ENCODE results near the gene RPL27A.

Gene RPL27A

DNA sequence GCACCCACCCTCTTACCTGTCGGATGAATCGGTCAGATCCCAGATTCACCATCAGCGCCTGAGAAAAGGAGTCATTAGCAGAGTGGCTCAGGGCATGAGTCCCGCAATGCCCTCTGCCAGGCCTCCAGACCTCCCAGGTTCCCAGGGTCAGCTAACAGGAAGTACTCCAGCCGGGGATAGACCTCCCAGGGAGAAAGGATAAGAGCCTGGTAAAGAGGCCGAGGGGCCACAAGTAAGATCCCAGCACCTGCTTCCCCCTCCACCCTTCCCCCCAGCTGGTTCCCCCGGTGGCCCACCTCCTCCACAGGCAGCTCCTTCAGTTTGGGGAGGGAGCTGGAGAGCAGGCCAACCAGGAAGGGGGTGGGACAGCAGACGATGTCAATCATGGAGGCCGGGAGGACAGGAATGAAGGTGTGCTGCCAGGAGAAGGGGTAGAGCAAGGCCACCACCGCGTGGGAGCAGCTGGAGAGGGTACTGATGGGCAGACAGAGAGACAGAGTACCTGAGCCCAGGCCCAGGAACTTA lies 16.4 kb downstream of the RPL27A start:
- in situ Hi-C loops (cut with MboI; ENCODE audit: low sequenced_read_pairs), result no loop called here

DNA sequence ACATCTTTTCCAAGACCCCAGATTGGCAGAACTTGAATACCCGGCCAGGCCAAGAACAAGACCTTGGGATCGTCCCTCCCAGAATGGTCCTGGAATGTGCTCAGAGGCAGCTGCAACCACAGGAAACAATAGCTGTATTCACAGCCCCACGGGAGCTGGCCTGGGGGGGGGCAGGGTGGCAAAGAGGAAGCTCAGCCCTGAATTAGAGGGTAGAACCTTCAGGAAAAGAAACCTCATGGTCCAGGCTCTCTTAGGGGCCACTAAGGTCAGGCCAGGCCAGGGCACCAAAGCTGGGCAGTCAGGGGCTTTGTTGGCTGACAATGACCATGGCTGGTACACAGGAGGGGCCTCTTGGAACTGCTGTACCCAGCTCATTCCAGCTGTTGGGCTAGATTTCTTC lies 17.3 kb downstream of the RPL27A start:
- in situ Hi-C loops (cut with MboI; ENCODE audit: low sequenced_read_pairs), result no loop called here

DNA sequence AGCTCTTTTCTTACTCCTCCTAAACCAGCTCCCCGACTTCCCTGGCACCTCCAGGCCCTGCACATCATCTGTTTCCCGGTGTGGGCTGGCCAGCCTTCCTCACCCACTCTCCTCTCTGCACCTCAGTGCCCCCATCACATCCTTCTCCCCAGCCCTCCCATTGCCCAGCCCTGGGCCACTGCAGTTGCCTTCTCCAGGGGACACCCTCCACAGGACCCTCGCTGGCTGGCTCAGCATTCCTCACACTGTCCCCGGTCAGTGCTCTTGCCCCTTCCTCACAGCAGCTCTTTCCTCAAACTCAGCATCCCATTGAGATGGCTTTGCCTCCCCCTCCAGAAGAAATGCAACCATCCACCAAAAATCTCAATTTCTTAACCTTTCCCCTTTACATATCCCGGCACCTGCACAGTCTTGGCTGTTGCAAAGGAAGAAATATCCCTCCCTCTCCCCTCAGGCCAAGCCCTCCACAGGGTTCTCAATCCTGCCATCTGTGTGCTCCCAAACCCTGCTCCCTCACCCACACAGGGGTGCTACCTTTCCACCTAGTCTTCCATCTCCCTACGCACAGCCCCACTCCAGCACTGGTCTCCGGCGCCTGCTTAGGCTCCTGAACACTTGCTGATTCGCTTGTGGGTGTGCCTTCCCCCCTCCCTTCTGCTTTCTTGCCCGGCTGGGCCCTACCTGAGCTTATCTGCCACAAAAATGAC lies 19.5 kb downstream of the RPL27A start:
- in situ Hi-C loops (cut with MboI; ENCODE audit: low sequenced_read_pairs), result no loop called here

DNA sequence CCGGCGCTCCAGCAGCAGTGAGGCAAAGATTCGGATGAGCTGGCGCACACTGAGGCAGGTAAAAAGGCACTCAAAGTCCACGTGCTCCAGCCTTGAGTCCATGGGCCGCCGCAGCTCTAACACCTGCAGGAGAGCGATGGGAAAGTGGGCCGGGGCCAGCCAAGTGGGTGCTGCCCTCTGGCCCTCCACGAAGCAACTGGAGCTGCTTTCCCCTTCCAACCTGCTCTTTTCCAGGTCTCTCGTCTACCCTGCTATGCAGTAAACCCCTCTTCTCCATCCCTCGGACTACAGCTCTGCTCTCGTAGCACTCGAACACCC lies 20.0 kb downstream of the RPL27A start:
- in situ Hi-C loops (cut with MboI; ENCODE audit: low sequenced_read_pairs), result no loop called here

DNA sequence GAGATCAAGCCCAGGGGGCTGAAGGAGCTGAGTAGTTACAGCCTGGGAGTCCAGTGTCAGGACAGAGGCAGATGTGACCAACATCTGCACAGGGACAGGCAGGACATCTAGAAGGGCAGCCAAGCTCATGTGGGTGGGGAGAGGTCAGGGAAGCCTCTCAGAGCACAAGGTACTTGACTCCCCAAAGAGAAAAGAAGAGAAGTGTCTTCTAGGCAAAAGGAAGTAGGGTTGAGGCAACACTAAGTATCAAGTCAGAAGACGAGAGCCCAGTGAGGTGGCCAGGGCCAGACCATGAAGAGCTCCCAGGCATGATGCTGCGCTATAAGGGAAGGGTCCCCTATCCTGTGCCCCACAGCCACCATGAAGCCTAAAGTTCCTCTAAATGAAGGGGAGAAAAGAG lies 21.5 kb downstream of the RPL27A start:
- in situ Hi-C loops (cut with MboI; ENCODE audit: low sequenced_read_pairs), result no loop called here

DNA sequence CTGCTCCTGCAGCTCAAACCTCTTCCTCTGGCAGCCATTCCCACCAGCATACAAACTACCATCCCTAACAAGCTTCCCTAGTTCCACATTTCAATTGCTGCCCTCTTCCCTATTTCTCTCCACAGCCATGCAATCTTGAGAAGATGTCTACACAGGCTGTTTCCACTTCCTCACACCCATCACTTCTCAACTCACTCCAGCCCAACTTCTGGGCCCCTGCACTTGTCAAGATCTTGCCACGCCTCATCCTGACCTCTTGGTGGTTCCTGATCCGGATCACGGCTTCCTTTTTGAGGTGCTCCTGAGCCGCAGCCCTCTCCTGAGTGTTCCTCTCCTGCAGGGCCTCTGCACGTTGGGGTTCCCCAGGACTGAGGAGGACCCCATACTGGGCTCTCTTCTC lies 22.6 kb downstream of the RPL27A start:
- in situ Hi-C loops (cut with MboI; ENCODE audit: low sequenced_read_pairs), result no loop called here

DNA sequence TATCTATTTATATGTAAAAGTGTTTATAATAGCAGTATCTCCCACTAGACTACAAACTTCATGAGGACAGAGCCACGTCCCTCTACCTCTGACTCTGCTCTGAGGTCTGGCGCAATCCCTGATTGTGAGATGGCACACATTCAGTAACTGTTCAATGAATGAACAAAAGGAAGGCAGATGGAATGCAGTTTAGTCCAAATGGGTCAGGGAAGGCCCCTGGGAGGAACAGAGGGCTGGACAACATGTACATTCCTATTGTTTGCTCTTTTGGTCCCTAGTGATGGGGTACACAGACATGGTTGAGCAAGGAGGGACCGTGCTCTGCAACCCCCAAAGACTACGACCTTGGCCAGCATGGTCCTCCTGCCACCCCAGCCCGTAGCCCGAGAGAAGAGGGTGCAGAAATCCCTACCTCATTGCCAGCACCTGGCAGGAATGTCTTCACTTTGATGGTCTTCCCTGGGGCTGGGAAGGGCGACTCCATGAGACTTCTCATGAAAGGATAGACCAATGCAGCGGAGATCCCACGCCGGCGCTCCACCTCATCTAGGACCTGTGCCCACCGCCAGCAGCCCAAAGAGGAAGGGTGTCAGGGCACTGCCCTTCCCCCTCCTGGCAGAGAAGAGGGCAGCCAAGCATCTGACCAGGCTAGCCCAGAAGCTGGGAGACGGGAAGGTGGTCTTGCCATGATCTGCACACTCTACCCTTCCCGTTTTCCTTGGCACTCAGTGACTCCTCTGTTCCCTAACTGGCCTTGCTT lies 24.3 kb downstream of the RPL27A start:
- in situ Hi-C loops (cut with MboI; ENCODE audit: low sequenced_read_pairs), result no loop called here

DNA sequence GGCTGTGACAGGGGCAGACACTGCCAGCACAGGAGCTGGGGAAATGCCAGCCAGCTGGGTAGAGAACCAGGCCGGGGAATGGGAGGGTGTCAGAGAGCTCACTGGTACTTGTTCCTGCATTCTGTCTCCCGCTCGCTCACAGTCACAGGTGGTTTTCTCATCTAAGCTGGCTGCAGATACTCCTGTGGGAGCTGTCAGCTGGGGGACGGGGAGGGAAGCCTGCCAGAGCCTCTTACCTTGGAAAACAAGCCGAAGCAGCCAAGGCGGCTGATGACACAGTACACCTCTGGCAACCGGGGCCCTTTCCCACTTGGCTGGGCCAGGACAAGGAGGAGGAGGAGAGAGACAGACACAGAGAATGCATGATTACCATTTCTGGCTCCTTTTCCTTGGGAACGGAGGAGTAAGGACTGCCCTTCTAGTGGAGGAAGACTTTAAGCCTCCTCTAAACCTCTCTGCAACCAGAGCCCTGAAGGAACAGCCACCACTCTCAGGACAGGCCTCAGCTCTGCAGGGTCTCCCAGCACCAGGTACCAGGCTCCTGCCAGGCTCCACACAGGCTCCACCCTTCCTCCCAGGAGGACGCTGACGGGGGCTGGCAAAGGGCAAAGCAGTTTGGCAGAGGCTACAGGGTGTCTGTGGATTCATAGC lies 25.1 kb downstream of the RPL27A start:
- in situ Hi-C loops (cut with MboI; ENCODE audit: low sequenced_read_pairs), result no loop called here

DNA sequence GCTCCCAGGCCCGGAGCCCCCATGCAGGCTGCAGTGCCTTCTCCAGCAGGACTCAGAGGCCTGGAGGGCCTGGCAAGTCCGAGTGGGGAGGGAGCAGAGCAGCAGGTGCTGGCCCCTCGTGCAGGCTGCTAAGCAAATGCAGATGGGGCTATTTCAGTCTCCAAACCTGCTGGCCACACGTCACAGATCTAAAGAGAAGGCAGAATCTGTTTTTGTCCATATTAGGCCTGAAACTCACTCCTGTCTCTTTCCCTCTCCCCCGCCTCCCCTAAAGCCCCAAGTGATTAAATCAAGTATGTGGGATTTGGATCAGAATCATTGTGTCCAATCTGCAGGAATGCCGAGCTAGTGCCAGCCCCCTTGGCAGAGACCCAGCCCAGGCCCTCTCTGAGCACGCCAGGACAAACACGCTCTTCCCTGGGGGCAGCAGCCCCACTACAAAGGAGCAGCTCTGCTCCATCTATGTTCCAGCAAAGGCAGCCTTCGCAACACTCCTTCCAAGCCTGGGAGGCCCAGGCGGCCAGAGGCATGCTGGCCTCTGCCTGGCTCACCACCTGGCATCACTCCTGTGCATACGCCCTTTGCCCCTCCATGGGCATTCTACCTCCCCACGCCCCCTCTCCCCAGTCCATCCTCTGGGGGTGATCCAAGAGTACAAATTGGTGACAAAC lies 26.5 kb downstream of the RPL27A start:
- in situ Hi-C loops (cut with MboI; ENCODE audit: low sequenced_read_pairs), result no loop called here

DNA sequence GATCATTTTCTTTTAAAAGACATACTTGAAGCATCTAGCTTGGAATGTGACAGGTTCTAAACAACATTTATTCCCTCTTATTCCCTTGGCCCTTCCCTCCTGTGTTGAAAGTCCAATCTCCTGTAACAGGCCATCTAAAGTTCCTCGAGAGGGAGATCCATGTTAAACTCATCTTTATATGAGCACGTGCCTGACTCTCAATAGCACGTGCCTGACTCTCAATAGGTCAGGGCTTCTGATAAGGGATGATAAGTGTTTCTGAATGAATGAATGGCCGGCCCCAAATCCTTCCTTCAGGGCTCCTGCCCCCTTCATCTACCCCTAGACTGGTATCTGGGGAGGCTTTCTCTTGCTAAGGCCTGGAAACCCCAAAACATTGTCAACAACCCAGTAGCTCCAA lies 27.2 kb downstream of the RPL27A start:
- in situ Hi-C loops (cut with MboI; ENCODE audit: low sequenced_read_pairs), result no loop called here

DNA sequence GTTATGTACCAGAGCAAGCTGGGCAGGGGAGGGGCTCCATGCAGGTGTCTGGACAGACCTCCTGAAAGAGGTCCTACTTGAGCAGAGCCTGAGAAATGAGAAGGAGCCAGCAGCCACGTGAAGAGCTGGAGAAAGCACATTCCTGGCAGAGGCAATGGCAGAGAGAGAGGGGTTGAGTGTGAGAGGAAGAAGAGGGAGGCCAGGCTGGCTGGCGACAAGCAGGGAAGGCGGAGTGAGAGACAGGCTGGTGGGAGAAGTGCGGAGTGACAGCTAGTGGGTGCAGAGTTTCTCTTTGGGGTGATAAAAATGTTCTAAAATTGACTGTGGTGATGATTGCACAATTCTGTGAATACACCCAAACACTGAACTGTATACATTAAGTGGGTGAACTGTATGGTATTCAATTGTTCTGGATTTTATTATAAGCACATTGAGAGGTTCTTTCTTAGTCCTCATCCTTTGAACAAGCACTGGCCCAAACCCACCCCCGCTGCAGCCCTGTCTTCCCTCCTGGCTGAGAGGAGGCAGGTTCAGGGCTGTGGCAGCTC lies 29.4 kb downstream of the RPL27A start:
- in situ Hi-C loops (cut with MboI; ENCODE audit: low sequenced_read_pairs), result no loop called here

DNA sequence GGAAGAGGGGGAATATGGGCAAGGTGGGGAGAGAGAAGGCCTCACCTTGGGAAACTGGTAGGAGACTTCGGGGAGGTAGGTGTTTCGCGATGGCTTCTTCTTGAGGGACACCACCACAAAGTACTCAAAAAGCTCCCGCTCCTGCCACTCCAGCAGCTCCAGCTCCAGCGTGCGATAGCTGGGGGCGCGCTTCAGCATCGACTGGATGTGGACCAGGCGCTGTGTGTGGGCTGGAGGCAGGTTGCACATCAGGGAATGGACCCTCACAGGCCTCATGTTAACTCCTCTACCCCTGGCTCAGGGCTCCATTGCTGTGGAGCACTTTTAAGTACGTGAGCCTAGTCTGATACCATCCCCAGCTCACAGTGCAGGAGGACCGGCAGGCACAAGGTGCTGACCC lies 29.9 kb downstream of the RPL27A start:
- in situ Hi-C loops (cut with MboI; ENCODE audit: low sequenced_read_pairs), result no loop called here

DNA sequence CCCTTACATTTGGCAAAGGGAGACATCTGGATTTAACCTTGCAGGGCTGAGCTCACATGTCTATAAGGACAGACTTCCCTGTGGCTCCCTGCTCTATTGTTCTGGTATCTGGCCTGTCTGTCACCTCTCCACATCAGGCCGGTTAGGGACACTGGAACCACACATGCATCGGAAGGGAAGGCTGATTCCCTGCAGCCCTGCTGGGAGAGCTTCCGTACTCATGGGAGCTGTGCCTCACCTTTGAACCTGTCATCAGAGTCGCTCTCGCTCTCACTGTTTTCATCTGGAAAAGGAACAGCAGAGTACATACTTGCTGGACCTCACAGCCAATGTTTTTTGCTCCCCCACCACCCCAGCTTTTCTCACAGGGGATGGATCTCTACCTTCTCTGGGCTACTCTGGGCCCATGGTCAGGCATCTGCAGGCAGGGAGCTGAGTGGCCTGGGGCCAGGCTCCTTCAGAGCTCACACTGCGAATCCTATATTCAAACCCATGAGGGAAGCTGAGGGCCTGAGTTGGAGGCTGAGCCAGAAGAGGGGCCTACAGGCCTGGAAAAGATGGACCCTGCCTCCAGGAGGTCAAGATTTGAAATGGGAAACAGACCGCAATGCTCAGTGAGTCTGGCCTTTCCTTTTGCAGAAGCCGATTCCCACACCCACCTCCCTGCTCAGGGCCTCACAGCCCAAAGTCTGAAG lies 31.3 kb downstream of the RPL27A start:
- in situ Hi-C loops (cut with MboI; ENCODE audit: low sequenced_read_pairs), result no loop called here

DNA sequence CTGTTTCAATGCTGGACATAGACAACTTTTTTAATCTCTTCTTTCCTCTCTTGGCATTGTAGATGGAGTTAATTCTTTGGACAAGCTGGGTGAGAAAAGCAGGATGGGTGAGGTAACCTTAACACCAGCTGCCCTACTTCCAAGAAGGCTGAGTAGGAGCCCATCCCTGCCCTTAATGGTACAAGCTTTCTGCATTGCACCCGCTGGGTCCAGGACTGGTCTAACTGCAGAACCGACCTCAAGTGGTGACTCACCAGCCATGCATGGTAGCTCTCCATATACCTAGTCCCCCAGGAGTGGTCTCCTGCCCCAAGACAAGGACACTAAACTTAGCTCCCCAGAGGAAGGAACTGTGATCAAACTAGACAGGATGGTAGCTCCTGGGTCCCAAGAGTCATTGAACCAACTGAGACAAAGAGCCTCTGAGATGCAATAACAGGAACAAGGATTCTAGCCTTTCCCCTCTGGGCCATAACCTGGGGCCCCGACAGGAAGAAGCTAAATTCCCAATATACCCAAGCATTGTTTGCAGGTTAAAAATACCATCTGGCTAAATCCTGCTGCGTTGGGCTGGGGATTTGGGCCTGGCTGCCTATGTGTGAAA lies 32.1 kb downstream of the RPL27A start:
- in situ Hi-C loops (cut with MboI; ENCODE audit: low sequenced_read_pairs), result no loop called here

DNA sequence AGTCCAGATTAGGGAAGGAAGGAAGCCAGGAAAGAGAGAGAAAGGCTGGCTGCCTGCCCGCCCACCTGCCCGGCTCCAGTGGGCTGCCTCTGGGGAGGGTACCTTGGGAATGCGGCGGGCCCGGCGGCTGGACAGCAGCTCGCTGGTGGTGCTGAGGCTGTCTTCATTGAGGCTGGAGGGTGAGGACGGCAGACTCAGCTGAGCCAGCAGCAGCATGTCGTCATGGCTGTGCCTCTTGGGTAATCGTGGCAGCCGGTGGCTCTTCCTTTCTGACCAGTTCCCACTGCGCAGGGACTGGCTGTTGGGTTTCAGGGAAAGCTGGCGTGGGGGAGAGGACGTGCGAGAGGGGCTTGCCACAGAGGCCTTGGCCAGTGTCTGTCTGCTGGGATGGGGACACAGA lies 32.9 kb downstream of the RPL27A start:
- in situ Hi-C loops (cut with MboI; ENCODE audit: low sequenced_read_pairs), result no loop called here

DNA sequence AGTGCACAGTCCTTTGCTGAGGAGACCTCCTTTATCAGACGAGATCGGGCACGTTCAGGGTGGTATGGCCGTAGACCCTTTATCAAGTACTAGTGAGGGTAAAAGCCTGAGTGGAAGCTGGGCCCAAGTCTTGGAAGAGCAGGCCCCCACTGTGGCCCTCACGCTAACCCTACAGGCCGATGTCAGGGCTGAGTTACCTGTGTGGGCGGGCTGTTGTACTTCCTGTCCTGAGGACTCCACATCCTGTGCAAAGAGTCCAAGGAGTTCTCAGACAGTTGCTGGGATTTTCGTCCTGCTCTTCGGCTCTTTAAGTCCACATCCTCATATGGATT lies 34.9 kb downstream of the RPL27A start:
- in situ Hi-C loops (cut with MboI; ENCODE audit: low sequenced_read_pairs), result no loop called here

DNA sequence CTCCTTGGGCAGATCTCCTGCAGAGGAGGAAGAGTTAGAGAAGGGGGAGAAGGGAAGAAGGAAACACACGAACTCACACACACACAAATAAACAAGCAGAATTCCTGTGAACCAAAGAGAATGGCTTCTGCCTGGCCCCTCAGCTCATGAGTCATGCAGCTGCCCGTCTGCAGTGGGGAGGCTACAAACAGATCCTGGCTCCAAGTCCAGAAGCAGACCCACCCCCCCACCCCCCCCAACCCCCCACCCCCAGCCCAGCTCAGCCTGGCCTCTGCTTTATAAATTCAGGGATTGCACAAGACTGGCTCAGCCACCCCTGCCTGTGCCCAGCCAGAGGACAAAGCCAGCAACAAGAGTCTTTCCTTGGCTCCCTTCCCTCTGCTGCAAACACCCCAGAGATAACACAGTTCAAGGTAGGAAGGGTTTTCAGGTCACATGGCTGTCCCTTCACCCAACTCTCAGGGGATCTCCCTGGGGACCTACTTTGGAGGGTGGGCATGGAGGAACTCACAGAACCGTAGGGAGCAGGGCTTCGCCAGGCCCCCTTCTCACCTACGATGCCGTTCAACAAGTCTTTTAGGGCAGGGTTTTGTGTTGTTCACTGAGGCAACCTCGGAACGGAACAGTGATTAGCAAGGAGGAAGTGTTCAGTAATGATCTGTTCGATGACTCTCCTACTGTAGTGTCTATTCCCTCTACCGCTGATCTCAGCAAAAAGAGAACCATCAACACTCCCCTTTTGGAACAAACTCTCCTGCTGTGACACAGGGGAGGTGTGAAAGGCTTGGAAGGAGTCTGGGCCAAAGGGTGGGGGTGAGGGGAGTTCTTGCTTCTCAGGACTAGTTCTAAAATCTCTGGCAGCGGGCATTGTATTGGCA lies 35.5 kb downstream of the RPL27A start:
- in situ Hi-C loops (cut with MboI; ENCODE audit: low sequenced_read_pairs), result no loop called here

DNA sequence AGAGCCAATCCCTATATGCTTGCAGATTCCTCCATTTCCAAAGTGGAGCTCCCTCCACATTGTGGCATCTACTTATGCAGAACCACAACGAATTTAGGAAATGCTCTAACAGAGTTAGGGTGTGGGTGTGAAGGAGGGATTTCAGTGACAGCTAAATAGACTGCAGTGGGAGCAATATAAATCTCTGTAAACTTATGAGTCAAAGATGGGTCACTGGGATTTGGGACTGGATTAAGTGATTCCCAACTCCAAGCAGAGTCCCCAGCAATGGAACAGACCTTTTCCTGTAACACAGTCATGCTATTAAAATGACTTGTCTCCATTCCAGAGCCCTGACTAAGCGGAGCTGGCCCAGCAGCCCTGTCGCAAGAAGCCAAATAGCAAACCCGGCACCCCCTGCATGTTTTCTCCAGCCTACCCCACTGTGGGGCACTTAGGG lies 36.6 kb downstream of the RPL27A start:
- in situ Hi-C loops (cut with MboI; ENCODE audit: low sequenced_read_pairs), result no loop called here

DNA sequence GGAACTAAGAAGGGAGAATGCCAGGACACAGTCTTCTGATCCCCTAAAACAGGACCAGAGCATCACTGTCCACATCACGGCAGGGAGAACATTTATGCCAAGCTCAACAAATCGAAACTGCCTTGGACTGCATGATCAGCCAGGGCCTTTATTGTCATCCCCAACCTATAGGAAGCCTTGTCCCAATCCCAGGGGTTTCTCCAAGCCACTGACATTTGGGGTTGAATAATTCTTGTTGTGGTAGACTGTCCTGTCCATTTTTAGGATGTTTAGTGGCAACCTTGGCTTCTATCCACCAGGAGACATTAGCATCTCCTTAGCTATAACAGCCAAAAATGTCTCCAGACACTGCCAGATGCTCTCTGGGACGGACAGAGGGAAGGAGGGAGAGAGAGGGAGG lies 37.1 kb downstream of the RPL27A start:
- in situ Hi-C loops (cut with MboI; ENCODE audit: low sequenced_read_pairs), result no loop called here
